ENCODE results near the gene SPATA46.

The SPATA46 gene

DNA sequence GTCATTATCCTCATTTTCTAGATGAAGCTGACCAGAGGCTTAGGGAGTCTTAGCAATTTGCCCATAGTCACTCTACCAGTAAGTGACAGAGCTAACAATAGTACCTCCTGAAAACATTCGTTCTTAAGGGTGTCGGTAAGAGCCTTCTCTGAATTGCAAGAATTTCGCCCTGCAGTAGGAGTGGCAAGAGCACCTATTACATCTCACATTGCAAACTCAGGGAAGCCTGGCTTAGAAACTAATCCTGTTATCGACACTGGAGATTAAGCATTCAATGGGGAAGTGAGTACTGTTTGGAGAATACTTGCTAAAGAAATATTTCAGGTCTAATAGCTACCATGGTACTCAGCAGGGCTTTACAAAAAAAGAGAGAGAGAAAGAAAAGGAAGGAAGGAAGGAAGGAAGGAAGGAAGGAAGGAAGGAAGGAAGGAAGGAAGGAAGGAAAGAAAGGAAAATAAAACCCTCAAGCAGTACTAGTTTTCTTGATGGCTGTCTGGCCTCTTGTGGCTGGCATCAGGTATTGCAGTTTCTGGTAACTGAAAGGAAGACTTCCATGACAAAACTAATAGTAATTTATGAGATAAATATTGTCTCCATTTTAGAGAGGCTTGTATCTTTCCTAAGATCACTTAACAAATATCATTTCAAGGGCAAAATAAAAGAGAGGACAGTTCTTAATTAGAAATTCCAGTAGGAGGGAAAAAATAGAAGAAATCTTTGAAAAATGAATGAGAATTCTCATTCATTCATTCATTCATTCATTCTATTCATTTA is 15.3 kb upstream of the SPATA46 start:
- peak; percentile 62 for DNase-seq (ENCODE audit: low spot score)

DNA sequence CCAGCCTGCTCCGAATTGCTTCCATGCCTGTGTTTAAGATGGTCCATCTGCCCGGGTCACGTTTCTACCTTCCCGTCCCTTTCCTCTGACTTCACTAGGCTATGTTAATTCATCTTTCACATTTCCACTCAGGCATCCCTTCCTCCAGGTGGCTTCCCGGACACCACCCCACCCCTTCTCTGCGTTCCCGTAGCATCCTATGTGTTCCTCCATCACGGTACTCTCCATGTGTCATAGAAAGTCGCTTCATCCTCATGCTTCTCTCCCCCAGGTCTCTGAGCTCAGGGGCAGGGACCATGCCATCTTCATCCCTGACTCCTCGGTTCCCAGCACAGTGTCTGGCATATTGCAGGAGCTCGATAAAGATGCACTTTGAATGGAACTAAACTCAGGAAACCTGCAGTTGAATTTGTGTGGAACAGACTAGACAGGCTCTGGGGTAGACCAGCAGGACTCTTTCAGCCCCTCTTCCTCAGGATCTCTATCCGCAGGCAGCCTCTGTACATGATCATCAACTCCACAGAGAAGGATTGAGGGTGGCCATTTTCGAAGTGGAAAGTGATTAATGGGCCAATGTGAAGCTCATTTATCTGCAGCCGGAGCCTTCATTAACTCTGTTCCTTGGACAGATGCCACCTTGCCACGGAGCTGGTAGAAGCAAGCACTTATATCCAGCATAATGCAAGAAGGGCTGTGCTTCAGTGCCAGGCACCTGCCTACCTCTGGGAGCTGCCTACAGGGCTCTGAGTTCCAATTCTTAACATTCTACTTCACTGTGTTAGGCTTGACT is 13.9 kb upstream of the SPATA46 start:
- no peak for DNase-seq (ENCODE audit: low spot score)

DNA sequence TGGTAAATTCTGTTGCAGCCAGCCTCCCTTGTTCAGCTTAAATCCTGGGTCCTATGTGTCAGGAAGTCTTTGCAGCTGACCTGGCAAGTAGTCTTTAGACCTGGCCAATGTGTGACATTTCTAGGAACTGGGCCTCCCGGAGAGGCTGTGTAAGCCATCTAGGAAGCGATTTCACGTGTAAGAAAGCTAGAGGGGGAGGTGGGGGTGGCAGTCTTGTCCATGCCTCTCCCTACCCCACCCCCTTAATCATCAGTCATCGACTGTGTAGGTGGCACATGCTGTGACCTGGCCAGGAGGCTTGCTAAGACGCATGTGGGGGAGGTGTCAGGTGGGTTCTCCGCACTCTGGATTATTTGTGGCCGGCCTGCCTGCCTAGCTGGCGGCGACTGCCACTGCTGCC is 13.3 kb upstream of the SPATA46 start:
- DNase-seq (ENCODE audit: low spot score): no peak

DNA sequence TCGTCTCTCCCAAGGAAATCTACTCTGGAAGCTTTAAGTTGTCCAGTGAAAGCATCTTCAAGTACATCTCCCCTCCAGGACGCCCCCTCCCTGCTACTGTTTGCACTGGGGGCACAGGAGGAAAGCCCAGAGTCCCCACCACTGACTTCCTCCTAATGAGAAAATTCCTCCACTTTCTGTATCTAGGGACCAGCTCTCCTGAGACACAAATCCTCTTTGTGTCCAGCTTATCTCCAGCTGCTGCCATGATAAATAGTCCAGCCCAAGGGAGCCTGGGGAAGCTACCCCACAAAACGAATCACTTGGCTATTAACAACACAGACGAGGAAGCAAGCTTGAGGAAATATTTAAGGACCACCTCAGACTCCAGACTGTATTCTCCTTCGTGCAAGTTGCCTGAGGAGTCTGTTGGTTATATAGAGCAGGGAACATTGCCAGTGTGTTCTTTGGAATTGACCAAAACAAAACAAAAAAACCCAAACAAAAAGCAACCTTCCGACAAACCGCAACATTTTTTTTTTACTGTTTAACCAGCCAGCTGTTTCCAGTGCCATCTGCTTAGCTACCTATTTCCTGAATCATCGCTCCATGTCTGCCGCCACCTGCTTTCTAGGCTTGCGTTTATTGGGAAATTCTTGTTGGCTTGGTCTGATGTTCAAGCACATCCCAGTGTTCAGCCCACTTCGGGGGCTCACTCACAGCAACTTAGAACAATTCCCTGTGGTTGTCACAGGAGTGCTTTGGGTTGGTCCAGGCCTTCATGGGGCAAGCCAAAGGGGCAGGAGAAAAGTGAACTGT is 12.6 kb upstream of the SPATA46 start:
- DNase-seq (ENCODE audit: low spot score): peak; percentile 69

DNA sequence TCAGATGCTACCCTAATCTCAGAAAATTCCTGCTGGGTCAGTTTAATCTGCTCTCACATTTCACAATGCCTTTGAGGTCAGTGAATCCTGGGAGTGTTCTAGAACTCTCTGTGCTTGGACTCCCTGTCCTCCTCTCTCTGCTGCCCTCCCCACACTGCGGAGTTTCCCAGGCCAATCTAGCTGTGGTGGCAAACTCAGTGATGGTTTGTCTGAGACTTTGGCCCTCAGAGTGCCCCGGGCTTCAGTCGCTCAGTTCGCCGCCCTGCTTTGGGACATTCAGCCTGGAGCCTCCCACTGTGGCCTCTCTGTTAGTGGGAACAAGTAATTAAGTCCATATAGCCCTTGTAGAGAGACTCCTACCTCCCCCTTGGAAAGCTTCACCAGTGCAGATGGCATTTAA is 12.0 kb upstream of the SPATA46 start:
- no peak for DNase-seq (ENCODE audit: low spot score)

DNA sequence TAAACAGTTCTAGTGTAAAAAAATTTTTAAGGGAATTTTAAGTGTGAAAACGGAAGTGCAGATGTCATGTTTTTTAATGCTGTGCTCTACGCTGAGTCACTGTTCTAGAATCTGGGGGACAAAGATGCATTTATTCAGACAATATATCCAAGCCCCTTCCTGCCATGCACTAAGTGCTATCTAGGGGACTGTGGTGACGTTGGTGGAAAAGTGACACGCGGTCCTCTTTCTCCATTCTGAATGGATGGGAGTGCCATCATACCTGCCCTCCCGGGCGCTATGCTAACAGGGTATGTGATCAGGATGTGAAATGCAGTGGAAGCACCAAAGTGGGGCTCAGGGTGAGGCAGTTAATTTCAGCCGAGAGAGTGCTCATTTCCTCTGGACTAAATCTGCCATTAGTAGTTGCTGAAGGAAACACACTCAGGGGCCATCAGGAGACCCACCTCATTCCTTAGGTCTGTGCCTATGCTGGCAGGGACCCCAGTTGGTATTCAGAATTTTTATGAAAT is 11.5 kb upstream of the SPATA46 start:
- DNase-seq (ENCODE audit: low spot score): peak; percentile 25

DNA sequence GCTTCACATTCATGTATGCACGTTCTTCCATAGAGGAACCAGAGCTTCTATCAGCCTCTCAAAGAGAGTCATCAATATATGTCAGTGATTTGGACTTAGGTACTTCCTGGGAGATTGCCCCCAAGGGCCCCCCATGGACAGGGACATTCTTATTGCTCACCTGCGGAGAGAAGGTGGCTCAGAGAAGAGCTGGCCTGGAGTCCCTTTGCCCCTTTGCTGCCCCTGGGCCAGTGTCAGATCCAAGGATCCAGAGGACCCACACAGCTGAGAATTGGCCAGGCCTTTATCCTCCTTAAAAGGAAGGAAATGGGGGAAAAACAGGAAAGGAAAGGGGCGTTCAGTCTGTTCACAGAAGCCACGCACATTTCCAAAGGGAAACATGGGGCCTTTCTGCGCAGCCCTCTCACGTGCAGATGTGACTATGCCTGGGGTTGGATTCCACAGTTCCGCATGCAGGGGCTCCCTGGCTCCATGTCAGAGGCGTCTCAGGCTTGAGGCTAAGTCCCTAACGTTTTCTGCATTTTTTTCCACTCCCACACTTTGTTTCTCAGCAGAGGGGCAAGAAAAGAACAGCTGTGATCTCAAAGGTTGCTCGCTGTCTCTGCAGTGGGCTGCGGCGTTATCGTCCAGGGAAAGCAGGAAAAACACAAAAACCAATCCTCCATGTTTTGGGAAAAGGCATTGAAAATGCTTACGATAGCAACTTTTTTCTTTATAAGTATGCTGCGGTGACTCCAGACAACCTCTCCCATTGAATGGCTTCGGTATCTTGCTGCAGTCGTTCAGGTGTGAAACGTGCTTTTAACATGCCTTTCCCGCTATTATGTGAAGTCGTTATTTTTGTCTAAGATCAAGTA is 10.8 kb upstream of the SPATA46 start:
- DNase-seq (ENCODE audit: low spot score): peak; percentile 8

DNA sequence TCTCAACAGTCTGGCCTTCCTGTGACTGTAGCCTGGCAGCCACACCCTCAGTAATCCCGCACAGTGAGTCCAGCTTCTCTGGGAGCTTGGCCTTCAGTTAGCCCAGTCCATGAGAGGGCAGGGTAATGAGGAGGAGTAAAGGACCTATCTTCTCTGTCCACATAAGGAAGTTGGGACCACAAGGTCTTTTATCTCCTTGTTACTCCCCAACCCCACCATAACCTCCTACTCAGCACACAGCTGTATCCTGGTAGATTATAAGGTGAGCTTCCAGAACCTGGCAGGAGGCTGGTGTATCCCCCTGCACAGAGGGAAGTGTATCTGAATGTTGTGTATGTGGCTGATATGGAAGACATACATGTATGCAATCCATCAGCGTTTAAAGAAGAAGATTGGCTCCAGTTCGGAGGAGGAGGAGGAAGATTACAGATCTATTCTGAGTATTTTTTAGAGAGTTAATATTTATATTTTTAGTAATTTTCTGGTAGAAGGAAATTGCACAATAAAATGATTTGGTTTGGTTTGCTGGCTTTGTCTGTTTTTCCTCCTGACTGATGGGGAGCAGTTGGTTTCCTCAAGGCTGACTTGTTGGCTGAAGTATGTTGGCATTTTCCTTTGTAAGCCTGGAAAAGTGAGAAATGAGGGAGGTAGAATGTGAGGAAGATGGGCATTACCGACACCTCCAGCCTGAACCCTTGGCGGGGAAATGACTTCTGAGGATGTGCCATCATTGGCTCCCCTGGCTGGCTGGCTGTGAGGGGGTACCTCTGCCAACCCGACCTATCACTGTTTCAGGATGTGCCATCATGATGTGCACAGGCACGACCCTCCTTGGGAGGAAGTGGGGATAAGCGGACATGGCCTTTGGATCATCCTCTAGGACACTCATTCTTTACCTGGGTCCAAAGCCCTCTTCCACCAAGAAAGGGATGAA is 9.9 kb upstream of the SPATA46 start:
- no peak for DNase-seq (ENCODE audit: low spot score)

DNA sequence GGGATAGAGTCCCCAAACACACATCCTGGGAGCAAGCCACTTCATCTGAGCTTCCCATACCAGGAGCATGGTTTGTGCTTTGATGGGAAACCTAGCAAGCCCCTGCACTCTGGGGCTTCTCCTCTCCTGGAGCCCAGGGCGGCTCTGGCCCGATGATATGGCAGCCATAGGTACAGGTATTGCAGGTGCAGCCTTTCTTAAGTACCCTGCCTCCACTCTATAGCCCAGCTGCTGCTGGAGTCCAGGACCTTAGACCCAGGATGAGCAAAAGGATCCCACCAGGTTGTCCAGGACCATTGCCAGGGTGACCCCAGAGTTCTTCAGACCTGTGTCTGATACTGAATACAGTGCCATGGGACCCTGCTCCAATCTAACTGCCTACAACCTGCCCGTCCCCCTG is 9.0 kb upstream of the SPATA46 start:
- no peak for DNase-seq (ENCODE audit: low spot score)

DNA sequence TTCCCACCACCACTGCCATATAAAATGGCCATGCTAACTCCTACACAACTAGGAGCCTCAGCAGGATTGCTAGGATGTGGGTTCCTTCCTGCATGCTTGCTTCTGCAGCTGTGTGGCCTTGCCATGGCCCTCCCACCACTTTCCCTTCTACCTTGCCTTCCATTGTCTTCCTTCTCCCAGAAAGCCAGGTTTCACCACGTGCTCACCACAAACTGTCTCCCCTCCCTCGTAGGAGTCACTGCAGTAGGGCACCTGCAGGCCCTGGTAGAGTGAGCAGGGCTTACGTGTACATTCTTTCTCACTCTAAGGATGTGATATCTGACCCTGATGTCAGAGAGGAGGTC is 8.6 kb upstream of the SPATA46 start:
- no peak for DNase-seq (ENCODE audit: low spot score)

DNA sequence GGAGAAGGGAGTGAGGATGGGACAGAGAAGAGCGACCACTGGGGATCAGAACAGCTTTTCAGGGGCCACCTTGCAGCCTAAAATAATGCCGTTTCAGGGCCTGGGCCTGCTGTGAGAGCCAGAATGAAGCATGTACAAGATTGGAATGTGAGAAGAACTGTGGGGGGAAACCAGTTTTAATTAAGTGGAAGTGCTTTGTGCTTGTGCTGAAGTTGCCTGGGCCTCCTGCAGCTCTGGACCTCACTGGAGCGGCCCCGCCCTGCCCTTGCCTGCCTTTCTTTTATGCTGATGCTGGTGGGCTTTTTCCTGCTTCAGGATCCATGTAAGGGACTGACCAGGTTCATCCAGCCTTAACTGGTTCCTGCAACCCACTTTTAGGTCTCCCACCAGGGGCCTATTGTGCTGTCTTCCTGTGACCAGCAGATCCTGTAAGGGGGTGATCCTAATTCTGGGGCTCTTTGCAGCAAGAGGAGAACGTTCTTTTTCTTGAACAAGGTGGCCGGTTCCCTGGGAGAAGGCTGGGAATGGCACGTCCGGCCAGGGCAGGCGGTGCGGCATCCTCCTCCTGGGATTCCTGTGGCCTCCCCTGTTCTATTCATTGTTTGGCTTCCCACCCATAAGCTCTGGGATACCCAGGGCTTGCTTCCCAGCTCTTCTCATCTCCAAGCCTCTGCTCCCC is 8.1 kb upstream of the SPATA46 start:
- DNase-seq (ENCODE audit: low spot score): no peak

DNA sequence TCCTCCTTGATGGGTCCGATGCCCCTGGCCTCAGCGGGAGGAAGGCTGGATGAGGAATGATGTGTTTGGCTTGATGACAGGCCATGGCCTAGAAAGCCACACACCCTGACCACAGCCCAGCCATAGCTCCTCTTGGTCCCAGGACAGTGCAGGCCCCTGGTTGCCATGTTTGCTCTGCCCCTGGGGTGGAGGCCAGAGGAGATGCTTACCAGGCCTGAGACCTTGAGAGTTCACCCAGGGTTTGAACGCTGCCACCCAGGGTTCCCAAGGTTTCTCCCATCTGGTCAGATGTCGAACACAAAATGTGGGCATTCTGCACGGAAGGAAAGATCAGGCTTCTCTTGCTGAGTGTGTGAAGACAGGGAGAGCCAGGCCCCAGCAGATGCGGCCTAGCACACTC is 7.5 kb upstream of the SPATA46 start:
- no peak for DNase-seq (ENCODE audit: low spot score)

DNA sequence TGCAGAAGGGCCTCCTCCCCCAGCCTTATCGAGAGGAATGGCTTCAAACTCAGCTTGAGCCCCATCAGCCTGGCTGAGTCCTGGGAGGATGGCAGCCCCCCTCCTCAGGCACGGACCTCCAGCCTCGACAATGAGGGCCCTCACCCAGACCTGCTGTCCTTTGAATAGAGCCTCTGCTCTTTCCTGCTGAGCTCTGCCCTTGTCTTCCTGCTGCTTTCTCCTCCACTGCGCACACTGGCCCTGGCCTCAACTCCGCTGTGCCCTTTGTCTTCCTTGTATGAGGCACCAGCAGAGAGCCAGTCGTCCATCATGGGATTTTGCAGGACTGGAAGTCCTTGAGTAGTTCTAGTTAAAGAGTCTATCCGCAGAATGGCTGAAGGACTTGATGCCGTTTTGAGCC is 6.9 kb upstream of the SPATA46 start:
- no peak for DNase-seq (ENCODE audit: low spot score)

DNA sequence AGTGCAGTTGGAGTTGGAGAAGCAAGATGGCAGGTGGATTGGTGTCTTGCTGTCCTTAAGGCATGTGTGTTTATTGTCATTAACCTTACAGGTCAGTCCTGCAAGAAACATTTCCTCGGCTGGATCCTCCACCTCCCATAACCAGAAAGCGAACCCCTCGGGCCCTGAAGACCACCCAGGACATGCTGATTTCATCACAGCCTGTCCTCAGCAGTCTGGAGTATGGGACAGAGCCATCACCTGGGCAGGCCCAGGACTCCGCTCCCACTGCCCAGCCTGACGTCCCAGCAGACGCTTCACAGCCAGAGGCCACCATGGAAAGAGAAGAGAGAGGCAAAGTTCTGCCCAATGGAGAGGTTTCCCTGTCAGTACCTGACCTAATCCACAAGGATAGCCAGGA is 6.4 kb upstream of the SPATA46 start:
- DNase-seq (ENCODE audit: low spot score): no peak

DNA sequence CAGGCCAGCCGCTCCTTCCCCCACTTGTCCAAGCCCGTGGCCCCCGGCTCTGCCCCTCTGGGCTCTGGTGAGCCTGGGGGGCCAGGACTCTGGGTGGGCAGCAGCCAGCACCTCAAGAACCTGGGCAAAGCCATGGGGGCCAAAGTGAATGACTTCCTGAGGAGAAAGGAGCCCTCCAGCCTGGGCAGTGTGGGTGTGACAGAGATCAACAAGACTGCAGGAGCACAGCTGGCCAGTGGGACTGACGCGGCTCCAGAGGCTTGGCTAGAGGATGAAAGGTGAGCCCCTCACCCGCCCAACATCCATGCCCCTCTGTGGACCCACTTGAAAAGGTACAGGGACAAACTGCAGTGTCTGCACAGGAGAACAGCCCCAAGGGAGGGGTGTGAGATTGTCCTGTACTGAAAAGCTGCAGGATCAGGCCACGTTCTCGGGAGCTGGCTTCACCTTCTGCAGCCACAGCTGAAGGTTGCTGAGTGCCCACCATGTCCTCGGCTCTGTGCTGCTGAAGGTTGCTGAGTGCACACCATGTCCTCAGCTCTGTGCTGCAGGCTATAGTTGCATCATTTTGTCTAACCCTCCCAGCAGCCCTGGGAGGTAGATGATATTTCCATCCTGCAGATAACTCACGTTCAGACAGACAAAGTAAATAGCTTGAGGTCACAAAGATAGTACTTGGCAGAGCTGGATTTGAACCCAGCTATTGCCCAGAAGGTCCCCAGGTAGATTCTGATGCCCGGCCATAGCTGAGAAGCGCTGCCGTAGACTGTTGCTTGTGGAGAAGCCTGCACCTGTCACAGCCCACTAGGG is 5.5 kb upstream of the SPATA46 start:
- DNase-seq (ENCODE audit: low spot score): no peak

DNA sequence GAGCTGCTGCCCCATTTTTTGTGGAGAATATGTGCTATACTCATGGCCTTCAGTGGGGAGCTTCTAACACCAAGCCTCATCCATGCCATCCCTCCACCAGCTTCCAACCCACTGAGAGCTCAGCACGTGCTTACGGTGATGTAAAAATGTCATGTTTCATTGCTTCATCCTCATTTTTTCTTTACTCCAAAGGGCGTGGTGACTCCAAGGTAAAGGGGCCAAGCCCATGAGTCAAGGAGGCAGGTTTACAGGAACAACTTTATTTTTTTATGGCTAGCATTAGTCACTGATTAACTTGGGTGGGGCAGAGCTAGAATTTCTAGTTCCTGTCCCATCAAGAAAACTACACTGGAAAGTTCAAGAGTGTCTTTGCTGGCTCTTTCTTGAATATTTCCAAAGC is 4.7 kb upstream of the SPATA46 start, which contains the start of gene C1orf226:
Gene C1orf226, plus strand, starts transcription at position 346 of the 400 bp plus-strand sequence. CDS start 174 bp downstream, outside the sequence.
- no peak for DNase-seq (ENCODE audit: low spot score)

DNA sequence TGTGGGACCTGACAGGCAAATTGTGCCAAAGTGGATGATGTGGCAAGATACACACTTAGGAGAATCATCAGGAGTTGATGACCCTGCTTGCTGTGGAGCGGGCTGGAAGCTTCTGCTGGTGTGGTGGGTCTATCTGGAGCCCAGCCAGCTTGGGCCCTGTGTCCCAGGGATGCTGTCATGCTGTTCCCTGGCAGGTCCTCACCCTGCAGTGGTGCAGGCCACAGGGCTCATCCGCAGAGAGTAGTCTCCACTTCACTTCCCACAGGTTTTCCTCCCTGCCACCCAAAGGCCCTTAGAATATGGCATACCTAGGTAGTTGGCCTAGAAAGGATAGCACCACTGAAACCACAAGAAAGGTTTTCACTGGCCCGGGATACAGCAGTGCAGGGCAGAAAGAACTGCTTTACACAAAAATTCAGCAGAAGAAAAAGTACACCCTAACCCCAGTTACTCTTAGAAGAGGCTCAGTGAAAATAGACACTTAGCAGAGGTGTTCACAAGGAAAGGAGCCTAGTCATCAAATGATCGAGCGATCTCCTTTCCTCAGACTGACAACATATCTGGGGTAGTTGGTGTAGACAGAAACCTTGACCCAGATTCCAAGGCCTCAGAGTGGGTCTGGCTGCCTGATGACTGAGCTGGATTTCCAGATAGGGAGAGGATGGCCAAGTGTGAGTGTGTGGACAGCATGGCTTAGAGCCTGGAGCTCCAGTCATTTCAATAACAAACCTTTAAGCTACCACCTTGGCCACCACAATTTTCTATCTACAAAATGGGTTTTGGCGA is 3.6 kb upstream of the SPATA46 start:
- no peak for DNase-seq (ENCODE audit: low spot score)

DNA sequence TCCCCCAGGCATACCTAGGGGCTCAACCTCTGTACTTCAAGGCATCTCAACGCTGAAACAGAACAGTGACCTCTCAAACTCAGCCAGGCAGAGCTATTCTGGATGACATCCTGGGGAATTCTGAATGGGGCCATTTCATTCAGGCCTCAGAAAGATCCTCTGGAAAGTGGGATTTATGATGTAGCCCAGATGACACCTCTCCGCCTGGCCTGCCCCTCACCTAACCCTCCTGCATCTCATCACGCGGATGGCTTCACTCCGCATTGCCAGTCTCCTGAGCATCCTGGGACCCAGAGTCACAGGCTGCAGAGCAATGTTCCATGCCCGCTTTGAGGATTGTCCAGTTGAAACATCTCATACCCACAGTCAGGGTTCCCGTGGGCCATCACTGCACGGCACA is 1.2 kb downstream of the SPATA46 start:
- DNase-seq (ENCODE audit: low spot score): no peak
